GM18909 (cell line): Measurements from ENCODE around the gene CD101.

Experiments
- ATAC-seq: cut with Tn5 transposase; IDR thresholded peaks from one replicate; pipeline ENCODE4 v1.9.1; 2021; ENCODE audit warnings: mild to moderate bottlenecking; ENCODE audit not compliant: unreplicated experiment, poor library complexity

The CD101 gene

DNA sequence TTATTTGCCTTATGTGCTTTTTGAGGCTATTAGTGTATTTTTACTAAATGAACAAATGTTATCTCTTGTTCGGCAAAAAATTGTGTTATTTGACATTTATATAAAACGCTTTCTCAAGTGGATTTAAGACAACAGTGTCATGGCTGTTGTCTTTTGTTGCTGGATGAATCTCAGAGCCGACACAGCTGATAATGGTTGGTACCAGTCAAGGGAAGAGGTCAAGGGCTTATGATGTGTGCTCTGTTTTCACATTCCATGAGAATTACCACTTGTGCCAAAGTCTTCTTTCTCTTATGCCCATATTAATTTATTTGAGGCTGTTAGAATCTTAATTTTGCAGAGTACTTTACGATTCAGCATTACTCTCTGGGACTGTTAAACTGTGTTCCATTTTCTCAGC lies 17.9 kb upstream of the CD101 start:
- no peak for ATAC-seq

DNA sequence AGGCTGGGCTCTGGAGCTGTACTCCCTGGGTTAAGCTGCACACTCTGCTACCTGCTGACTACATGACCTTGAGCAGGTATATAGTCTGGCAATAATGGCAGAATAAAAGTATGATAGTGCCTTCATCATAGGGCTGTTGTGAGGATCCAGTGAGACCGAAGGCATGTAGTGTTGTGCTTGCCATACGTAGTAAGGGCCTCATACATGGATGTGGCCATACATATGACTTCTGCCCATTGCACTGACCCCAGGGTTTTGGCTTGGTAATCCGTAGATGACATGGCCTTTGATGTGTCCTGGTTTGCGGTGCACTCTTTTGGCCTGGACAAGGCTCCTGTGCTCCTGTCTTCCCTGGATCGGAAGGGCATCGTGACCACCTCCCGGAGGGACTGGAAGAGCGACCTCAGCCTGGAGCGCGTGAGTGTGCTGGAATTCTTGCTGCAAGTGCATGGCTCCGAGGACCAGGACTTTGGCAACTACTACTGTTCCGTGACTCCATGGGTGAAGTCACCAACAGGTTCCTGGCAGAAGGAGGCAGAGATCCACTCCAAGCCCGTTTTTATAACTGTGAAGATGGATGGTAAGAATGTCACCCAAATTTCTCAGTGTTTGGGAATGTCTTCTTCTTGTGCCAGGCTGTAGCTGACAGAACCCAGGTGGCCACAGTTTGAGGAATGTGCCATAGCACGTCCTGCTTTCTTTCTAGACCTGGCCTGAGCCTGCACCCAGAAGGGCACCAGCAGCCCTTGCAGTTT lies 17.0 kb upstream of the CD101 start:
- no peak for ATAC-seq

DNA sequence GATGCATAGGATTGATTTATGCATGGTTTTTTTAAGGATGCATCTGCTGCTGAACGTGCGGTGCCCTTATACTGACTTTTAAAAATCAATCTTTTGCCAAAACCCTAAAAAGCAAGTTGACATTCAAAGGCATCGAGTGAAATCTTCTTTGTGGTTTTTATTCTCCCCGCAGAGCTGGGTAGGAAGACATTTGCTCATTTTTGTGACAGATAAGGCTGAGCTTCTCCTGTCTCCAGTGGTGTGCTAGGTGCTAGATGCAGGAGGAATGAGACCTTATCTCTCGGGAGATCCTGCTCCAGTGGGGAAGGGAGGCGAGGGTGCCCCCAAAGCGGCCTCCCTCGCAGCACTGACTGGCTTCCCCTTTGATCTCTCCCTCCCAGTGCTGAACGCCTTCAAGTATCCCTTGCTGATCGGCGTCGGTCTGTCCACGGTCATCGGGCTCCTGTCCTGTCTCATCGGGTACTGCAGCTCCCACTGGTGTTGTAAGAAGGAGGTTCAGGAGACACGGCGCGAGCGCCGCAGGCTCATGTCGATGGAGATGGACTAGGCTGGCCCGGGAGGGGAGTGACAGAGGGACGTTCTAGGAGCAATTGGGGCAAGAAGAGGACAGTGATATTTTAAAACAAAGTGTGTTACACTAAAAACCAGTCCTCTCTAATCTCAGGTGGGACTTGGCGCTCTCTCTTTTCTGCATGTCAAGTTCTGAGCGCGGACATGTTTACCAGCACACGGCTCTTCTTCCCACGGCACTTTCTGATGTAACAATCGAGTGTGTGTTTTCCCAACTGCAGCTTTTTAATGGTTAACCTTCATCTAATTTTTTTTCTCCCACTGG lies 14.9 kb upstream of the CD101 start:
- no peak for ATAC-seq

DNA sequence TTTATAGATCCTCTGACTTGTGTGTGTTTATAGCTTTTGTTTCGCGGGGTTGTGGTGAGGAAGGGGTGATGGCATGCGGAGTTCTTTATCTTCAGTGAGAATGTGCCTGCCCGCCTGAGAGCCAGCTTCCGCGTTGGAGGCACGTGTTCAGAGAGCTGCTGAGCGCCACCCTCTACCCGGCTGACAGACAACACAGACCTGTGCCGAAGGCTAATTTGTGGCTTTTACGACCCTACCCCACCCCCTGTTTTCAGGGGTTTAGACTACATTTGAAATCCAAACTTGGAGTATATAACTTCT lies 14.4 kb upstream of the CD101 start:
- ATAC-seq: no peak

DNA sequence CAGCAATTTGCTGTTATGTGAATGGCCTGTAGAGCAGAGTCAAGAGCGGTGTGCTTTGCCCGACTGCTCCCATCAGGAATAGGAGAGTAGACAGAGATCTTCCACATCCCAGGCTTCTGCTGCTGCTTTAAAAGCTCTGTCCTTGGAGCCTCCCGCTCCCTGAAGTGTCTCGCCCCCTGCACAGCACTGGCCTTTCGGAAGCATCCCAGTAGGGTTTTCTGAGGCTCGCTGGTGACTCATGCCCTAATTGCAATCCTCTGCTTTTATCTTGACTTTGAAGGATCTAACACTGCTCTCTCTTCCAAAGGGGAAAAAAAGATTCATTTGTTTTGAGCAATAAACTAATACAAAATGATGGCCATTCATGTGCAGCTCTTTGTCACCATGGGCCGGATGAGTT lies 13.3 kb upstream of the CD101 start:
- ATAC-seq: no peak

DNA sequence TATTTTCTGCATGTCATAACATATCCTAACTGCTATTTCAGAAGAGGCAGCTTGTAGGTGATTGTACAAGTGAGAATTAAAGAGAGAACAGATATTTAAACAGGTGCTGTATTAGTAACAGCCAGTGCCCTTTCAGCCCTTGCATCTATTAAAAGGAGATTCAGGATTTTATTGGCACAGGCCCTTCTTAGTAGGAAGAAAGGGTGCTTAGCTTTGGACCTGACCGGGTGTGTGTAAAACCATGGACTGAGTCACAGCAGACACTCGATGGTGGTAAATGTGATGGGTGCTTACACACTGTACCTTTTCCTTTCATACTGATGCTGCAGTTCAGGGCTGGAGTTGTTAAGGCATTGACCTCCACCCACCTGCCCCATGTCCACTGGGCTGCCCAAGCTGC lies 12.7 kb upstream of the CD101 start:
- no peak for ATAC-seq

DNA sequence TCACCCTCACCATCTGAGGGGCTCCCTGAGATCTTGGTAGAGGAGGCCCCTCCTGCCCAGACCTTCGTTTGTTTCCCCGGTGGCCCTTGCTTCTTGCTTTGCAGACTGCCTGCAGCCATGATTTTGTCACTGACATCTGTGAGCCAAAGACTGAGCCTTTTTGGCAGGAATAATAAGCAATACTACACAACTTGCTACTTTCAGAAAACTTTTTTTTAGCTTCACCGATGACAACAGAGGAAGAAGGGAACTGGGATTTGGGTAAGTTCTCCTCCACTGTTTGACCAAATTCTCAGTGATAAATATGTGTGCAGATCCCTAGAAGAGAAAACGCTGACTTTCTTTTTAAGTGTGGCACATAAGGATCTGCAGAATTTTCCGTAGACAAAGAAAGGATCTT lies 11.7 kb upstream of the CD101 start:
- no peak for ATAC-seq

DNA sequence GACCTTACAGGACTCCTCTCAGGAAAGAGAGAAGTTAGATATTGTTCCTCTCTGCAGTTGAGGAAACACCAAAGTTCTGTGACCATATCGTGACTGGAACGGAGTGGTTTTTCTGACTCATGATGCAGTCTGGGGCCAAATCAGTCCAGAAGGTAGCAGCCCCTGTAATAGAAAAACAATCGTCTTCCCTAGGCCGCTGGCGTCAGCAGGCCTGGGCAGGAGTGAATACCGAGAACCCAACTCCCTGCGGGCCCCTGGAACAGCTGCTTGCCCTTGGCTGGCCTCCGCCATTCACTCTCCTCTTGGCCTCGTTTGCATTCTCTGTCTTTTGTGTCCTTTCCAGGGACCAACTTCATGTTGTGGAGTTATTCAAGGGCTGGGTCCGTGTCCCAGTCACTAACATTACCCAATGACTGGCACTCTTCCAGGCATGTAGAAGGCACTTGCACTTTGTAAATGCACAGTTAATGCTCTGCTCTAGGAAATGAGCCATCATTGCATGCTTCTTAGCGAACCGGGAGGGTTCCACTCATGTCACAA lies 10.9 kb upstream of the CD101 start:
- no peak for ATAC-seq

DNA sequence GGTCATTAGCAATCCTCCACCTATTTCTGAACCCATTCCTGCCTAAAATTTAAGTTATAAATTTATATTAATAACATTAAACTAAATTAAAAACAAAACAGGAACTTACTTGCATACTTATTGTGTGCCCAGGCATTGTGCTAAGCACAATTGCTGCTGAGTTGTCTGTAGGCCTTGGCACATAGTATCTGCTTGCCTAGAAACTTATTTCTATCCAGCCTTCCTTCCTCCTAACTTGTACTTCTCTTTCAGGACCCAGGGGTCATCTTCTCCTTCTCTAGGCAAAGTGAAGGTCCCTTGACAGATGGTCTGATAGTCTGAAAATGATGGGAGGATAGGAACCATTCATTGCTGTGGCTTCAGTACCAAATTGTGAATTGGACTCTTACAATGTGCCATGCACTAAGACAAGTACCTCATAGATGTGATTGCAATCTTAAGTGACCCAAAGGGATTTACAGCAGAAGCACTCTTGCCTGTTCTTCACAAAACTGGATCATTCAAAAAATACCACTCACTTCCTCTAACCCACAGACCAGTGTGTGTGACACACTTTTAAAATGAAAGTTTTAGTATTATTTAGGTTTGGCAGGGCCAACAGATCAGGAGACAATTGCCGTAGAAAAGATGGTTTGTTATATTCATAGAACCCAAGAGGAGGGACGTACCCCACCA lies 10.3 kb upstream of the CD101 start:
- ATAC-seq: no peak

DNA sequence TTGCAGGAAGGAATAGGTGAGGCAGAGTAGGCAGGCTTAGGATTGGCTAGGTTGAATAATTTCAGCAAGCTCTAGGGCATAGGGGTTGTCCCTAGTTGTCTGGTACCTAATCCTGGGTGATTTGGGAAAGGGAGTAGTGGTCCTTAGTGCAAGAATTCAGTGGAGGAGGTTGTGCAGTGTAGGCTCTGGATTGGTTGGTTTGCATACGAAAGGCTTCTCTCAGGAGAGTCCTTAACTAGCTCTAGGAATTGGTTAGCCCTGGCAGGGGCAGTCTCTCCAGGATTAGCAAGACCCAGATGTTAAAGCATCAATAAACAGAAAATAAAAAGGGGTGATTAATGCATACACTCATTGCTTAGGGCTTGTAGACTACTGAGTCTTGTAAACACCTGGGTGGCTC lies 9.6 kb upstream of the CD101 start:
- no peak for ATAC-seq

DNA sequence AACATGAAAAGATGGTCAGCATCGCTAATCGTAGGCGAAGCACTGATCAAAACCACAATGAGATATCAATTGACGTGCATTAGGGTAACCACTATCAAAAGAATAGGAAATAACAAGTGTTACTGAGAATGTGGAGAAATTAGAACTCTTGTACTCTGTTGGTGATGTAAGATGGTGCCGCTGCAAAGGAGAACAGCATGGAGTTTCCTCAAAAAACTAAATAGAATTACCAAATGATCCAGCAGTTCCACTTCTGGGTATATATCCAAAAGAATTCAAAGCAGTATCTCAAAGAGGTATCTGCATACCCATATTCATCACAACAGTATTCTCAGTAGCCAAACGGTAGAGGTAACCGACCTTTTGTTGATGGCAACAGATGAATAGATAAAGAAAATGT lies 8.3 kb upstream of the CD101 start:
- no peak for ATAC-seq

DNA sequence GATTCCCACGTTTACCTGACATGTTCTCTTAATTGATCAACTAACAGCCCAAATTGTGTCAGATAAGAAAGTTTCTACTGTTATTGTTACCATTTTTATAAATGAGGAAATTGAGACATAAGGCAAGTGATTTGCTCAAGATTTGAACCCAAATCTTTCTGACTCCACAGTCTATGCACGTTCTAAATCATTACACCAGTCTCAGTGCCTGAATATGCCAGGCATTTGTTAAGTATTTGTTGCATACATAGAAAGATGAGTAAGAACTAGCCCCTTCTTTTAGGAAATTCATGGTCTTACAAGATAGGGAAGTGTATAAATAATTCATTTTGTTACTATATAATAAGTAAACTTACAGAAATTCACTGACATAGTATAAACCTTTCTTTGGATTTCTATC lies 7.1 kb upstream of the CD101 start:
- no peak for ATAC-seq

DNA sequence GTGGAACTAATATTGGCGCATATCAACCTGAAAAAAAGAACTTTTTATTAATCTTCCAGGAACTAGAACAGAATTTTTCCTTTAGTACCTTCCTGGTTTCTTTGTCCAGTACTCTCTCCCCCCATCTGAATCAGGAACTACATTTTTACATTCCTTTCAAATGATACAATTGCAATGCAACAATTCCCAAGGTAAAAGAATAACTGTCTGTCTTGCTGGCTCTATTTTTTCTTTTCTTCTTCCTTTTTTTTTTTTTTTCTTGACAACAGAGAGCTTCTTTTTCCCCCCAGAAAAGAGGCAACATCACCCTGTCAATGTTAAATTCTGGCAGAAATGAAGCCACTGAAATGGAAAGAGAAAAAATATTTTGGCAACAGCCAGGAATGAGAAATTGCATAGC lies 4.5 kb upstream of the CD101 start:
- ATAC-seq: no peak

DNA sequence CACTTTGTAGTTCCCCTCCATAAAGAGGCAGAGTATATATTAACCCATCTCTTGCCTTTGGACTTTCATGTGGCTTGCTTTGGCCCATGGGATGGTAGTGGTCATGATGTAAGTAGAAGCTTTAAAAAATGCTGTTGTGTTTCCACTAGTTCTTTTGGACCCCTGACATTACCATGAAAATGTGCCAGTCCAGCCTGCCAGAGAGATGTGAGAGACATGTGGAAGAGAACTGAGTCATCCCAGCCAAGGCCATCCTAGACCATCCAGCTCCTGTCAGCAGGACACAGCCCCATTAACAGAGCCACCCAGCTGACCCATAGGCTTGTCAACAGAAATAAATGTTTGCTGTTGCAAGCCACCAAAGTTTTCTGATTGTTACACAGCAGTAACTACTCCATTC lies 3.9 kb upstream of the CD101 start:
- no peak for ATAC-seq

DNA sequence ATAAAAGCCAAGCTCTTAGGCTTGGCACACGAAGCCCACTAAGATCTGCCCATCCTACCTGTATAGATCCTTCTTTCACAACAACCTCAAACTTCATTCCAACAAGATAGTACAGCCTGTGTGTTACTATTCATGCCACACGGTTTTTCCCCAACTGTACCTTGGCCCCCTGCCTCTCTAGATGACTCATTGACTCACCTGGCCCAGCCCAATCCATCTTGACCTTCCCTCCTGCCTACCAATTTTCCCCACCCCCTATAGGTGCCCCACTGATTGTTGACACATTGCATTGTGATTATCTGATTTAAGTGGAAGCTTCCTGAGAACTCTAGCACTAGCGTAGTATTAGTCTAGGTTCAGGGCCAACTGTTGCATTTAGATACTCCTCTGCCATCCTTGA lies 2.0 kb upstream of the CD101 start:
- no peak for ATAC-seq

DNA sequence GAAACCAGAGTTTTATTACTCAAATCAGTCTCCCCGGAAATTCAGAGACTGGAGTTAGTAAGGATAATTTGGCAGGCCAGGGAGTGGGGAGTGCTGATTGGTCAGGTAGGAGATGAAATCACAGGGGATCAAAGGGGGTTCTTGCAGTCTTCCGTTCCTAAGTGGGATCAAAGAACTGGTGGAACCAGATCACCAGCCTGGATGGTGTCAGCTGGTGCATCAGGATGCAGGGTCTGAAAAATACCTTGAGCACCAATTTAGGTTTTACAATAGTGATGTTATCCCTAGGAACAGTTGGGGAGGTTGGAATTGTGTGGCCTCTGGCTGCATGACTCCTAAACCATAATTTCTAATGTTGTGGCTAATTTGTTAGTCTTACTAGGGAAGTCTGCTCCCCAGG lies 1.4 kb upstream of the CD101 start:
- no peak for ATAC-seq

DNA sequence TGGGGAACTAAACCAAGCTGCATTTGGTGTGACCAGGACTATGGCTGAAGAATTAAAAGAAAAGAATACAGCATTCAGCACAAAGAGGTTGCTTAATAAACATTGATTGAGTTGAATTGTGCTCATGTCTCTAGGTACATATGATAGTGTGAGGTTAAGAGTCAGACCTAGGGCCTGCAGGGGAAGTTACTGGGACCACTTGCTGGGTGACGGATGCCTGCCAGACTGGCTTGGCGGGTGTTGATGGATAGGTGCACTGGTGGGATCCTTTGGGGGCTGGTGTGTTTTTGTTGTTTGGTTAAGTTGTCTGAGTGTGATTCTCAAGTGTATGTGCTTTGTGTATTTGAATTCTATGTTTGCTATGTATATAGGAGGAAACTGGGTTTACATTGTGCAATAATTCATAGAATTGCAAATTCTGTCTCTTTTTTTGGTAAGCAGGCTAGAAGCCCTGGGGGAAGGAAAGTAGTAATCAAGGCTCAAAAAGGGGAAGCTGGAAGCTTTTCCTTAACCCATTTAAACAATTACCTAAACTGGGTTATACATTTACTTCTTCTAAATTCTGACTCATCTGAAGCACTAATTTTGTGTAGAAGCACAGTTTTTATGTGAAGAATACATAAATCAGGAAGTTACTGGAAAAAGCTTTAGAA lies 1.8 kb downstream of the CD101 start:
- no peak for ATAC-seq

DNA sequence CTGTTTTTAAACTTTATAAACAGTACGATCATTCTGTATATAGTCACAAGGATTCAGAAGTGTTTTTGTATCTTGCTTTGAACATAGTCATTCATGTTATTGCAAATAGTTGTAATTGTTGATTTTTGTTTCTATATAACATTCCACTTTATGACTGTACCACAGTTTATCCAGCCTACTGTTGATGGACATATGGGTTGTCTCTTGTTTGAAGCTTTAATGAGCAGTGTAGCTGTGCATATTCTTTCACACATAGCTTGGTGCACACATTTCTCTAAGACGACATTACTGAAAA lies 6.1 kb downstream of the CD101 start:
- ATAC-seq: no peak

DNA sequence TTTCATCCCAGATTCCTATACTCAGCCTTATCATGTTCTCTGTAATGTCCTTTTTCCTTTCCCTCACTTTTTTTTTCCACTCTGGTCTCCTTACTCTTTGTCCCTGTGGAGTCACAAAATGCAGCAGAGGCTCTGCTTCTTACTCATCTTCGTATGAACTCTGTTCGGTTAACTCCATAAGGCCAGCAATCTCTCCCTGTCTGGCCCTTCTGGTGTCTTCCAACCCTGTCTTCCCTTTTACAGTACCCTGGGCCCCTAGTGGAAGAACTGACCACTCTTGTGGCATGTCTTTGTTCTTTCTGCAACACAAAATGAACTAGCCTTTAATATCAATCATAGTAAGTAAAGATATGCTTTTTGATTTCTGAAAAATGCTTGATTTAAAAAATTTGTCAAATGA lies 7.1 kb downstream of the CD101 start:
- no peak for ATAC-seq

DNA sequence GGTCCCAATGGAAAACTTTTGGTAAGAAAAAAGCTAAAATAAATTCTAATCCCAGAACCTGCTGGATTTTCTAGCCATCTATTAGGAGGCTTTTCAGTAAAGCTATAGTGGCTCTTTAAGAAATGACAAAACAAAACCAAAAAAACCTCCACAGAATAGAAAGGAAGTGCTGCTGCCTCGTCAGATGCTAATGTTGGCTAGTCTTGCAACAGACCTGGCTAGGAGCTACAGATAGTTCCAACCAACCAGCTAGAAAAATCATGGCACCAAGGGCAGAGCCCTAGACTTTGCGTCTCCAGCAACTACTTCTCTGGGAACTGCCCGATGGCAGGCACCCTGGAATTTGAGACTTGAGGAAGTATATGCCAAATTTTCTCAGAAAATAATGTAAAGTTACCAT lies 7.6 kb downstream of the CD101 start:
- no peak for ATAC-seq

DNA sequence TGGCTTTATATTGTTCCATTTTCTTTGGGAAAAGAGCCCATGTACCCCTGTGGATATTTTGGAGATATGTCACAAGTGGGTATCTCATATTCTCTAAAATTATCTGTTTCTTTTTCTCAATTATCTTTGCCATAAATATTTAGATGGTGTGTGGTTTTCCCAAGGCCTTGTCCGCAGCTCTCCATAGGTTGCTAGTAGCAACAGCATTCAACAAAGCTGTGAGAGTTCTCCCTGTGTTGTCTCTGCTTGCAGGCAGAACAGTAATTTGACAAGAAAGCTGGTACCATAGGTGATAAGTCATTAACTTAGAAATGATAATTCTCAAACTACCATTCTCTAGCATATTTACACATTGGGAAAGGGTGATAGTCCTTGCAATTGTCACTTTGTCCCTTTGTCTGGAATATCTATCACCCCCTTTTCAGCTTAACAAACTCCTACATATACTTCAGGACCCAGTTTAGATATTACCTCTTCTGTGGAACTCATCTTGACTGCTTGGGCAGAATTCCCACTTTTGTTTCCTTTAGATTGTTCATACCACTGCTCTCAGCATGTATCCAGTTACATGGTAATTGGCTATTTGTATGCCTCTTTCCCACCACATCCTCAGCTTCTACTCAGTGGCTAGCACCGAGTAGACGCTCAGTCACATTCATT lies 8.9 kb downstream of the CD101 start:
- ATAC-seq: no peak
